ENCODE results near the gene ZGRF1. TPM values are rescaled to one million over a fixed set of nuclear protein-coding genes. Genes with fewer than 3 reads are reported as not detected.

Gene ZGRF1
- total RNA-seq, 1 experiment from 2014 or later, result 6.9 TPM

GRCh38 chr4:112521123-112522023 is 115.3 kb downstream of the ZGRF1 start:
- no peak for DNase-seq (ENCODE audit: unreplicated experiment)
- intact Hi-C loops (cut with micrococcal nuclease), result loop anchor here (2.0 to 10.0 kb wide), 2 partner anchors 83 to 287 kb away; partner anchors contain the start of gene AP1AR
- TF ChIP-seq CTCF (IDR thresholded peaks at IDR 0.05; ENCODE audit: unreplicated experiment), result no peak
- CTCF ChIA-PET, result interaction anchor here (0.6 to 6.3 kb wide), 8 partner anchors 10 to 197 kb away, joined by 3 to 77 read pairs (median 3); no protein-coding TSS in a partner anchor
- H3K27ac Mint-ChIP-seq (ENCODE audit: low read depth, unreplicated experiment), result no peak overlapping the region
- H3K36me3 Mint-ChIP-seq (ENCODE audit: insufficient read depth, unreplicated experiment), result no peaks in the 10 kb centered on the region
- H3K9me3 Mint-ChIP-seq (ENCODE audit: unreplicated experiment), result no peaks in the 10 kb centered on the region
- POLR2A ChIA-PET, result no interaction called here
- H3K4me3 Mint-ChIP-seq (ENCODE audit: unreplicated experiment), result no peak overlapping the region
- peaks cover 16% of the 10 kb centered on the region for H3K4me1 Mint-ChIP-seq (ENCODE audit: insufficient read depth, unreplicated experiment)
- peaks cover 46% of the 10 kb centered on the region for H3K27me3 Mint-ChIP-seq (ENCODE audit: insufficient read depth, unreplicated experiment)
- BruUV-seq (replicated peaks), result no TSS peak

- intact Hi-C loops (cut with micrococcal nuclease), result loop anchor here (10.0 kb wide), 1 partner anchor 286 kb away; the partner anchor contains the start of gene AP1AR
- no TSS peak for BruUV-seq (replicated peaks)
- H3K27me3 Mint-ChIP-seq (ENCODE audit: insufficient read depth, unreplicated experiment), result peaks cover 53% of the 10 kb centered on the region
- H3K9me3 Mint-ChIP-seq (ENCODE audit: unreplicated experiment), result no peaks in the 10 kb centered on the region
- DNase-seq (ENCODE audit: unreplicated experiment), result no peak
- no peak for TF ChIP-seq CTCF (IDR thresholded peaks at IDR 0.05; ENCODE audit: unreplicated experiment)
- H3K27ac Mint-ChIP-seq (ENCODE audit: low read depth, unreplicated experiment), result no peak overlapping the region
- peaks cover 16% of the 10 kb centered on the region for H3K4me1 Mint-ChIP-seq (ENCODE audit: insufficient read depth, unreplicated experiment)
- no peak overlapping the region for H3K4me3 Mint-ChIP-seq (ENCODE audit: unreplicated experiment)
- no peaks in the 10 kb centered on the region for H3K36me3 Mint-ChIP-seq (ENCODE audit: insufficient read depth, unreplicated experiment)
- CTCF ChIA-PET, result interaction anchor here (0.6 to 6.3 kb wide), 3 partner anchors 21 to 192 kb away, joined by 3 to 77 read pairs (median 3); no protein-coding TSS in a partner anchor
- POLR2A ChIA-PET, result no interaction called here
Observed at GRCh38 chr4:112520598-112521122, 116.0 kb downstream of the ZGRF1 start.

GRCh38 chr4:112519689-112520597 is 116.8 kb downstream of the ZGRF1 start:
- no peak overlapping the region for H3K27ac Mint-ChIP-seq (ENCODE audit: low read depth, unreplicated experiment)
- no peaks in the 10 kb centered on the region for H3K9me3 Mint-ChIP-seq (ENCODE audit: unreplicated experiment)
- no TSS peak for BruUV-seq (replicated peaks)
- ChIA-PET POLR2A (no interaction called here), CTCF (interaction anchor here (1.1 to 1.2 kb wide), 2 partner anchors 85 to 172 kb away, joined by 3 read pairs; no protein-coding TSS in a partner anchor)
- TF ChIP-seq CTCF (IDR thresholded peaks at IDR 0.05; ENCODE audit: unreplicated experiment), result no peak
- peaks cover 60% of the 10 kb centered on the region for H3K27me3 Mint-ChIP-seq (ENCODE audit: insufficient read depth, unreplicated experiment)
- H3K36me3 Mint-ChIP-seq (ENCODE audit: insufficient read depth, unreplicated experiment), result no peaks in the 10 kb centered on the region
- intact Hi-C loops (cut with micrococcal nuclease), result loop anchor here (10.0 kb wide), 1 partner anchor 285 kb away; the partner anchor contains the start of gene AP1AR
- no peak overlapping the region for H3K4me3 Mint-ChIP-seq (ENCODE audit: unreplicated experiment)
- peaks cover 21% of the 10 kb centered on the region for H3K4me1 Mint-ChIP-seq (ENCODE audit: insufficient read depth, unreplicated experiment)
- DNase-seq (ENCODE audit: unreplicated experiment), result no peak
